ENCODE measurements around the gene GUCY1A1. TPM values are rescaled to one million over a fixed set of nuclear protein-coding genes. Genes with fewer than 3 reads are reported as not detected.

Gene GUCY1A1
- total RNA-seq, 1 experiment from 2014 or later = not detected

DNA sequence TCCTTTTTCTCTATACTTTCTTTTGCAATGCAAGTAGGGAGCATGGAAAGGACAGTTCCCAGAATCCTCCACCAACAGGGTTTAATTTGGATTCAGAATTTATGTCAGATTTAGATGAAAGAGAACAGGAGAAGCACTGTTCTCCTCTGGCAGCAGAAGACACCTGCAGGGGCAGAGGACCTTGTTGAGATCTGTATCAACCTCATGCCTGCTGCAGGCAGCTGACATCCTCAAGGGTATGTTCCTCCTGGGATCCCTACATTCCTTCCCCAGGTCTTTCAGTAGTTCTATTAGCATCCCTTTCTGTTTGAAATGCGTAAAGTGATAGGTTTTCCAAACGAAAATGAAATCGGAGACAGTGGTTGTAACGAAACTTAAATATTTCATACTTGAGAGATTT, 10.6 kb upstream of the GUCY1A1 start:
- H3K9me3 ChIP-seq (ENCODE audit: control insufficient read depth in 1 of 2, insufficient read depth in 1 of 2, low read depth in 1 of 2, low read length in 2 of 2) = no peaks in the 10 kb centered on the region
- no TSS peak for BruUV-seq (replicated peaks)
- TF ChIP-seq CBX3 (IDR thresholded peaks at IDR 0.05; ENCODE audit: low read depth) (no peak), RAD21 (IDR thresholded peaks at IDR 0.05; ENCODE audit: low read depth) (no peak), CEBPB (IDR thresholded peaks at IDR 0.05; ENCODE audit: low read depth) (no peak), SRF (IDR thresholded peaks at IDR 0.05; ENCODE audit: low read depth) (no peak), EZH2 (IDR thresholded peaks at IDR 0.05) (no peak), JUND (IDR thresholded peaks at IDR 0.05) (no peak)
- TF ChIP-seq, protein P1, sequence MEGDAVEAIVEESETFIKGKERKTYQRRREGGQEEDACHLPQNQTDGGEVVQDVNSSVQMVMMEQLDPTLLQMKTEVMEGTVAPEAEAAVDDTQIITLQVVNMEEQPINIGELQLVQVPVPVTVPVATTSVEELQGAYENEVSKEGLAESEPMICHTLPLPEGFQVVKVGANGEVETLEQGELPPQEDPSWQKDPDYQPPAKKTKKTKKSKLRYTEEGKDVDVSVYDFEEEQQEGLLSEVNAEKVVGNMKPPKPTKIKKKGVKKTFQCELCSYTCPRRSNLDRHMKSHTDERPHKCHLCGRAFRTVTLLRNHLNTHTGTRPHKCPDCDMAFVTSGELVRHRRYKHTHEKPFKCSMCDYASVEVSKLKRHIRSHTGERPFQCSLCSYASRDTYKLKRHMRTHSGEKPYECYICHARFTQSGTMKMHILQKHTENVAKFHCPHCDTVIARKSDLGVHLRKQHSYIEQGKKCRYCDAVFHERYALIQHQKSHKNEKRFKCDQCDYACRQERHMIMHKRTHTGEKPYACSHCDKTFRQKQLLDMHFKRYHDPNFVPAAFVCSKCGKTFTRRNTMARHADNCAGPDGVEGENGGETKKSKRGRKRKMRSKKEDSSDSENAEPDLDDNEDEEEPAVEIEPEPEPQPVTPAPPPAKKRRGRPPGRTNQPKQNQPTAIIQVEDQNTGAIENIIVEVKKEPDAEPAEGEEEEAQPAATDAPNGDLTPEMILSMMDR (IDR thresholded peaks at IDR 0.05 in 2 of 3, conservative IDR thresholded peaks at IDR 0.05 in 1 of 3; ENCODE audit: borderline replicate concordance in 1 of 3, insufficient read depth in 1 of 3, low read depth in 2 of 3, low read length in 2 of 3) = no peak
- no peaks in the 10 kb centered on the region for H4K20me1 ChIP-seq (ENCODE audit: insufficient read depth)
- CTCF ChIA-PET = no interaction called here
- ATAC-seq (no peak), DNase-seq (ENCODE audit: low read depth, low spot score) (no peak)
- H3K27me3 ChIP-seq (ENCODE audit: insufficient read depth, low read length) = no peaks in the 10 kb centered on the region
- H3K4me3 ChIP-seq (replicated peaks in 1 of 2; ENCODE audit: low read depth in 1 of 2, low read length in 2 of 2) = no peak overlapping the region
- POLR2A ChIA-PET = no interaction called here
- H3K79me2 ChIP-seq (ENCODE audit: insufficient read depth, low read length) = no peaks in the 10 kb centered on the region
- H3K9ac ChIP-seq (ENCODE audit: low read length) = no peak overlapping the region
- no peaks in the 10 kb centered on the region for H3K36me3 ChIP-seq (ENCODE audit: control insufficient read depth in 1 of 2, insufficient read depth in 2 of 2, low read length in 2 of 2)
- intact Hi-C loops (cut with micrococcal nuclease) = no loop called here
- no peaks in the 10 kb centered on the region for H3K9me2 ChIP-seq (ENCODE audit: insufficient read depth)
- no peaks in the 10 kb centered on the region for H3K4me1 ChIP-seq (ENCODE audit: control insufficient read depth in 1 of 2, insufficient read depth in 2 of 2, low read length in 2 of 2)
- H2AFZ ChIP-seq (ENCODE audit: low read depth, low read length, poor library complexity, severe bottlenecking) = no peak overlapping the region
- H3K27ac ChIP-seq (ENCODE audit: low read depth, low read length) = no peak overlapping the region
- no peak overlapping the region for H3K4me2 ChIP-seq (ENCODE audit: low read length)
- RAD21 ChIA-PET (ENCODE audit: low non-redundant PET in 1 of 2, low total read pairs in 2 of 2, uncharacterized antibody in 2 of 2, unreplicated experiment in 2 of 2) = no interaction called here

DNA sequence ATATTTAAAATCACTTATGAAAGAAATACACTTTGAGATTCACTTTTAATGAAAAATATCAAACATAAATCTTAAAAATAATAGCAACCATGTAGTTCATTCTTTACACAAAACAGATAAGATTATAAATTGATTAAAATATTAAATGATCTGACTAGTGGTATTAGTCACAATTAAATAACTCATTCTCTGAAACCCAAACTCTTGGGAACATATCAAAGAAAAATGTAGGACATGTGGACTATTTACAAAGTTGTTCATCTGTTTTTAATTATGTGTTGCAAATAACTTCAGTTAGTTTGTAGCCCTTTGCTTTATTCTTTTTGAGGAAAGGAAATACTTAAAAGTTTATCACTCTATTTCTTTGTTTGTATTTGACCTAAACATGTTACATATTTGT, 9.5 kb upstream of the GUCY1A1 start:
- H4K20me1 ChIP-seq (ENCODE audit: insufficient read depth) = no peaks in the 10 kb centered on the region
- no peak overlapping the region for H3K9ac ChIP-seq (ENCODE audit: low read length)
- ChIA-PET RAD21 (ENCODE audit: low non-redundant PET in 1 of 2, low total read pairs in 2 of 2, uncharacterized antibody in 2 of 2, unreplicated experiment in 2 of 2) (no interaction called here), POLR2A (no interaction called here), CTCF (no interaction called here)
- H3K9me3 ChIP-seq (ENCODE audit: control insufficient read depth in 1 of 2, insufficient read depth in 1 of 2, low read depth in 1 of 2, low read length in 2 of 2) = no peaks in the 10 kb centered on the region
- ATAC-seq (no peak), DNase-seq (ENCODE audit: low read depth, low spot score) (no peak)
- TF ChIP-seq CBX3 (IDR thresholded peaks at IDR 0.05; ENCODE audit: low read depth) = no peak
- no peak for TF ChIP-seq JUND (IDR thresholded peaks at IDR 0.05)
- TF ChIP-seq SRF (IDR thresholded peaks at IDR 0.05; ENCODE audit: low read depth) = no peak
- TF ChIP-seq ELF1 (IDR thresholded peaks at IDR 0.05; ENCODE audit: borderline replicate concordance, low read depth) = no peak
- TF ChIP-seq SP1 (IDR thresholded peaks at IDR 0.05; ENCODE audit: low read depth) = no peak
- no peak for TF ChIP-seq EZH2 (IDR thresholded peaks at IDR 0.05)
- no peaks in the 10 kb centered on the region for H3K79me2 ChIP-seq (ENCODE audit: insufficient read depth, low read length)
- no peaks in the 10 kb centered on the region for H3K36me3 ChIP-seq (ENCODE audit: control insufficient read depth in 1 of 2, insufficient read depth in 2 of 2, low read length in 2 of 2)
- no TSS peak for BruUV-seq (replicated peaks)
- no peak overlapping the region for H3K4me2 ChIP-seq (ENCODE audit: low read length)
- no peak overlapping the region for H2AFZ ChIP-seq (ENCODE audit: low read depth, low read length, poor library complexity, severe bottlenecking)
- no peaks in the 10 kb centered on the region for H3K9me2 ChIP-seq (ENCODE audit: insufficient read depth)
- H3K27ac ChIP-seq (ENCODE audit: low read depth, low read length) = no peak overlapping the region
- intact Hi-C loops (cut with micrococcal nuclease) = no loop called here
- no peaks in the 10 kb centered on the region for H3K27me3 ChIP-seq (ENCODE audit: insufficient read depth, low read length)
- no peaks in the 10 kb centered on the region for H3K4me1 ChIP-seq (ENCODE audit: control insufficient read depth in 1 of 2, insufficient read depth in 2 of 2, low read length in 2 of 2)
- H3K4me3 ChIP-seq (replicated peaks in 1 of 2; ENCODE audit: low read depth in 1 of 2, low read length in 2 of 2) = no peak overlapping the region

Measured in HCT116 (cell line).